ENCODE data around the gene SLC3A2. TPM values are rescaled to one million over a fixed set of nuclear protein-coding genes. Genes with fewer than 3 reads are reported as not detected.

The SLC3A2 gene
- total and polyA plus RNA-seq, 2 of the 13 experiments (the other 11 are each of a cell fraction or from before 2014, with no cell fraction given) = 213 to 226 TPM

DNA sequence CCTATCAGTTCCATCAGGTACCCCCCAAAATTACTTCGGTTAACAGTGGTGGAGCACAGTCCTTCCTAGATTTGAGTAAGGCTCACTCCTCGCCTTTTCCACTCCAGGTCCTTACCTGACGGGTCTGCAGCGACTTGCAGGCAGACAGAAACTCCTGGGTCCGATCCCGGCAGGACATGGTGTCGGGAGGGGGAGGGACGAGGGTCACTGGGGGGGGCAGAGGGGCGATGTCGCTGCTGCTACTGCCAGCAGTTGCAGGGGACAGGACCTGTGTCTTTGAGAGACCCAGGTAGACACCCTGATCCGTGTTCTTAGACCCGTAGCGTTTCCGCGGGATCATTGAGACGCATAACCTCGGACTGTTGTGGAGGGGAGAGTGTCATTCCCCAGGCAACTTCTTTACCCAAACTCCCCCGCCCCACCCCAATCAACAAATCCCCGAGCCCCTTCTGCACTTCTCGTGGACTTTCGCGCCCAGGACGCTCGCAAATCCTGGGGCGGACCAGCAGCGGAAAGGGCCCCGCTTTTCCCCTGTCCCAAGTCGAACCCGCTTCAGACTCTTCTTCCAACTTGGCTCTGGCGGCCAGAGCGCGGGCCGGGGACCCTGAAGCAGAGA, 49.7 kb upstream of the SLC3A2 start (continued):
- TF ChIP-seq, protein P1, sequence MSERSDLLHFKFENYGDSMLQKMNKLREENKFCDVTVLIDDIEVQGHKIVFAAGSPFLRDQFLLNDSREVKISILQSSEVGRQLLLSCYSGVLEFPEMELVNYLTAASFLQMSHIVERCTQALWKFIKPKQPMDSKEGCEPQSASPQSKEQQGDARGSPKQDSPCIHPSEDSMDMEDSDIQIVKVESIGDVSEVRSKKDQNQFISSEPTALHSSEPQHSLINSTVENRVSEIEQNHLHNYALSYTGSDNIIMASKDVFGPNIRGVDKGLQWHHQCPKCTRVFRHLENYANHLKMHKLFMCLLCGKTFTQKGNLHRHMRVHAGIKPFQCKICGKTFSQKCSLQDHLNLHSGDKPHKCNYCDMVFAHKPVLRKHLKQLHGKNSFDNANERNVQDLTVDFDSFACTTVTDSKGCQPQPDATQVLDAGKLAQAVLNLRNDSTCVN (CRISPR knock-in tag; IDR thresholded peaks at IDR 0.05; ENCODE audit: borderline replicate concordance) = no peak
- TF ChIP-seq RBFOX2 (IDR thresholded peaks at IDR 0.05; ENCODE audit: low read depth, low read length) = no peak
- no peak for TF ChIP-seq ARHGAP35 (CRISPR knock-in tag; IDR thresholded peaks at IDR 0.05; ENCODE audit: borderline replicate concordance)
- no peak for TF ChIP-seq ZNF605 (CRISPR knock-in tag; IDR thresholded peaks at IDR 0.05)
- no peak for TF ChIP-seq SALL2 (CRISPR knock-in tag; IDR thresholded peaks at IDR 0.05)
- no peak for TF ChIP-seq IRX3 (CRISPR knock-in tag; IDR thresholded peaks at IDR 0.05; ENCODE audit: borderline replicate concordance, low read depth)

DNA sequence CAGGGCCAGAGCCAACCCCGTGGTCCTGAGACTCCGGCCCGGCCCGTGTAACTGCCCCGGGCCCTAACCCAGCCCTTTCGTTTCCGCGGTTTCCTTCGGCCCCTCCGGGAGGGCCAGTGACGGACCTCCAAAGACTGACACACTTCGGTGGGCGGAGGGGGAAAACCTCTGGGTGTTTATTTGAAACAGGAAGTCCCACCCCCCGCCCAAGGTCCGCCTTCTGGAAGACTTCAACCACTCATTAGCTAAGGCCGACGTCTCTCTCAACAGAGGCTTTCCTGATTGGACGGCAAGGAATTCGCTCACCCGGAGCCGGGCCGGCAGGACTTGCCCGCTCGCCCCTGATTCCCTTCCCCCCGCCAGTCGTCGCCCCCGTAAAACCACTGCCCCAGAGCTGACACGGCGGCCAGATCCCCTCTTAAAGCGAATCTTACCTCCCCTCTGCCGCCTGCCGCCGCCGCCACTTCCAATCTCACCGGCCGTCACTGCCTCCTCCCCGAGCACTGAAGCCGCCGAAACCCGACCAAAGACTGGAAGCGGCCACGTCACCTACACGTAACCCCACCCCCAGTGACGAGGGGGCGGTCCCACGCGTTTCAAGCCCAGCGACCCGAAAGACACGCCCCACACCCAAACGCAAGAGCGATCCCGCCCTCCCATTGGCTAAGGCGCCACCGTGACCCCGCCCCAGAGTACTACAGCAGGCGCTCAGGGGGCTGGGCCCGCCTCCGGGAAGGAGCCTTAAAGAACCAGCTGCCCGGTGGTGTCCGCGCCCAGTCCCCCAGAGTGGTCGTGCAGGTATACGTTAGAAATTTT, 49.0 kb upstream of the SLC3A2 start, which contains the start of gene STX5:
STX5 (minus strand) TSS at position 532 of the 816 bp plus-strand sequence. CDS start 808 bp downstream, outside the sequence.
- FAIRE-seq (peak; percentile 59), DNase-seq (ENCODE audit: low spot score) (peak; percentile 97), ATAC-seq (peak; percentile 90)
- peak within 1 kb of the TSS; percentile 78 to 100 (median 99) for H3K4me3 ChIP-seq (replicated peaks in 1 of 3; ENCODE audit: insufficient read depth in 1 of 3, low read depth in 2 of 3, low read length in 3 of 3)
- H3K4me1 ChIP-seq (ENCODE audit: insufficient read depth, low read length) = peaks cover 32% of the 10 kb centered on the region
- 1% methylated on average over 19 of the region's 65 CpGs for WGBS (ENCODE audit: low lambda C conversion rate)
- ChIA-PET POLR2A (interaction anchor here (0.5 to 2.8 kb wide), 38 partner anchors 9 to 857 kb away, joined by 3 to 164 read pairs (median 4); partner anchors contain the start of genes B3GAT3, BSCL2, C11orf98 and CSKMT), CTCF (ENCODE audit: low intra/inter-chr PET ratio, low total read pairs) (no interaction called here)
- TSS peak; percentile 79 for BruUV-seq (replicated peaks)
- peaks cover 24 to 46% of the 10 kb centered on the region in 2 experiments for H3K36me3 ChIP-seq (replicated peaks in 1 of 2; ENCODE audit: control insufficient read depth in 1 of 2, insufficient read depth in 2 of 2, low read length in 2 of 2)
- H2AFZ ChIP-seq (ENCODE audit: low read length) = no peak within 1 kb of the TSS
- peak within 1 kb of the TSS; percentile 94 for H3K9ac ChIP-seq (ENCODE audit: insufficient read depth, low read depth, low read length)
- H3K9me3 ChIP-seq (ENCODE audit: low read length) = no peaks in the 10 kb centered on the region
- H3K27ac ChIP-seq (ENCODE audit: extremely low read length, insufficient read depth, low read length) = peak within 1 kb of the TSS; percentile 95
- peaks cover 35% of the 10 kb centered on the region for H3K79me2 ChIP-seq (ENCODE audit: insufficient read depth, low read length)
- no peaks in the 10 kb centered on the region for H4K20me1 ChIP-seq (ENCODE audit: insufficient read depth, low read length)
- H3K27me3 ChIP-seq (ENCODE audit: control insufficient read depth in 1 of 2, insufficient read depth in 2 of 2, low read length in 2 of 2) = no peaks in the 10 kb centered on the region; a peak in 1 of 5 replicates
- in situ Hi-C loops (cut with HindIII; ENCODE audit: extremely low pct_ligation_motif_present, low pct_unique_long_range_greater_than_20kb) (loop anchor here (5.0 kb wide), 1 partner anchor 44 kb away; the partner anchor contains the start of gene TMEM179B), intact Hi-C loops (cut with micrococcal nuclease; ENCODE audit: unreplicated experiment) (loop anchor here (1.0 to 2.0 kb wide), 3 partner anchors 10 to 45 kb away; partner anchors contain the start of genes NXF1 and TMEM179B)
- peak within 1 kb of the TSS; percentile 92 for H3K4me2 ChIP-seq (ENCODE audit: low read depth, low read length)
- no peak for TF ChIP-seq ELF4 (CRISPR knock-in tag; IDR thresholded peaks at IDR 0.05; ENCODE audit: borderline replicate concordance)
- TF ChIP-seq, protein P2, sequence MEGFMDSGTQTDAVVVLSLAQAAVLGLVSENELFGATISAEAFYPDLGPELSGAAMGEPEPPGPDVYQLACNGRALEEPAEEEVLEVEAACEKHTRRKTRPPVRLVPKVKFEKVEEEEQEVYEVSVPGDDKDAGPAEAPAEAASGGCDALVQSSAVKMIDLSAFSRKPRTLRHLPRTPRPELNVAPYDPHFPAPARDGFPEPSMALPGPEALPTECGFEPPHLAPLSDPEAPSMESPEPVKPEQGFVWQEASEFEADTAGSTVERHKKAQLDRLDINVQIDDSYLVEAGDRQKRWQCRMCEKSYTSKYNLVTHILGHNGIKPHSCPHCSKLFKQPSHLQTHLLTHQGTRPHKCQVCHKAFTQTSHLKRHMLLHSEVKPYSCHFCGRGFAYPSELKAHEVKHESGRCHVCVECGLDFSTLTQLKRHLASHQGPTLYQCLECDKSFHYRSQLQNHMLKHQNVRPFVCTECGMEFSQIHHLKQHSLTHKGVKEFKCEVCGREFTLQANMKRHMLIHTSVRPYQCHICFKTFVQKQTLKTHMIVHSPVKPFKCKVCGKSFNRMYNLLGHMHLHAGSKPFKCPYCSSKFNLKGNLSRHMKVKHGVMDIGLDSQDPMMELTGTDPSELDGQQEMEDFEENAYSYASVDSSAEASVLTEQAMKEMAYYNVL (CRISPR knock-in tag; IDR thresholded peaks at IDR 0.05; ENCODE audit: borderline replicate concordance) = peak; percentile 79
- TF ChIP-seq IKZF1 (IDR thresholded peaks at IDR 0.05) = no peak
- peak; percentile 9; the same call in 1 of the 2 replicates for TF ChIP-seq ZNF891 (CRISPR knock-in tag; IDR thresholded peaks at IDR 0.05)
- TF ChIP-seq HOXA3 (CRISPR knock-in tag; IDR thresholded peaks at IDR 0.05) = peak; percentile 50; the same call in 1 of the 2 replicates
- TF ChIP-seq, protein P3, sequence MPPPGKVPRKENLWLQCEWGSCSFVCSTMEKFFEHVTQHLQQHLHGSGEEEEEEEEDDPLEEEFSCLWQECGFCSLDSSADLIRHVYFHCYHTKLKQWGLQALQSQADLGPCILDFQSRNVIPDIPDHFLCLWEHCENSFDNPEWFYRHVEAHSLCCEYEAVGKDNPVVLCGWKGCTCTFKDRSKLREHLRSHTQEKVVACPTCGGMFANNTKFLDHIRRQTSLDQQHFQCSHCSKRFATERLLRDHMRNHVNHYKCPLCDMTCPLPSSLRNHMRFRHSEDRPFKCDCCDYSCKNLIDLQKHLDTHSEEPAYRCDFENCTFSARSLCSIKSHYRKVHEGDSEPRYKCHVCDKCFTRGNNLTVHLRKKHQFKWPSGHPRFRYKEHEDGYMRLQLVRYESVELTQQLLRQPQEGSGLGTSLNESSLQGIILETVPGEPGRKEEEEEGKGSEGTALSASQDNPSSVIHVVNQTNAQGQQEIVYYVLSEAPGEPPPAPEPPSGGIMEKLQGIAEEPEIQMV (CRISPR knock-in tag; IDR thresholded peaks at IDR 0.05; ENCODE audit: low read depth) = peak; percentile 80
- TF ChIP-seq, protein P4, sequence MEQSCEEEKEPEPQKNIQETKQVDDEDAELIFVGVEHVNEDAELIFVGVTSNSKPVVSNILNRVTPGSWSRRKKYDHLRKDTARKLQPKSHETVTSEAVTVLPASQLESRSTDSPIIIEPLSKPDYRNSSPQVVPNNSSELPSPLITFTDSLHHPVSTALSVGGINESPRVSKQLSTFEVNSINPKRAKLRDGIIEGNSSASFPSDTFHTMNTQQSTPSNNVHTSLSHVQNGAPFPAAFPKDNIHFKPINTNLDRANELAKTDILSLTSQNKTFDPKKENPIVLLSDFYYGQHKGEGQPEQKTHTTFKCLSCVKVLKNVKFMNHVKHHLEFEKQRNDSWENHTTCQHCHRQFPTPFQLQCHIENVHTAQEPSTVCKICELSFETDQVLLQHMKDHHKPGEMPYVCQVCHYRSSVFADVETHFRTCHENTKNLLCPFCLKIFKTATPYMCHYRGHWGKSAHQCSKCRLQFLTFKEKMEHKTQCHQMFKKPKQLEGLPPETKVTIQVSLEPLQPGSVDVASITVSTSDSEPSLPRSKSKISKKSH (CRISPR knock-in tag; IDR thresholded peaks at IDR 0.05; ENCODE audit: borderline replicate concordance) = no peak
- peak; percentile 67 for TF ChIP-seq ZNF430 (CRISPR knock-in tag; IDR thresholded peaks at IDR 0.05)
